HepG2 (cell line): ENCODE results near the gene GNPDA2. TPM values are rescaled to one million over a fixed set of nuclear protein-coding genes. Genes with fewer than 3 reads are reported as not detected.
A peak's percentile ranks its signal among the peaks of the same experiment; 100 is the strongest.

Experiments
- ATAC-seq: fragments of 200-7000 bp; cut with Tn5 transposase; 3 replicates; pipeline ENCODE4 v1.9.1; 2020; ENCODE audit warnings: mild to moderate bottlenecking, moderate library complexity
- BruUV-seq: library from RNA; stranded (reverse); fragments of 400-500 nt; replicated peaks from 2 replicates; lab custom pipeline; 2021; lab: Mats Ljungman, UMichigan
- CTCF ChIA-PET: fragments of 300-600 bp; formaldehyde crosslinking; extraction: SDS; loops from one replicate; lab custom pipeline; 2021; ENCODE audit warnings: low total read pairs, inconsistent platforms, low intra/inter-chr PET ratio; lab: Yijun Ruan, JAX
- POLR2A ChIA-PET: fragments of 350-600 bp; sonication (Branson Sonifier 250); formaldehyde crosslinking; loops from one replicate; lab custom pipeline; 2020; ENCODE audit warnings: antibody characterized with exemption, inconsistent platforms; lab: Yijun Ruan, JAX
- DNase-seq: peaks from one replicate; pipeline ENCODE4 v3.0.0-alpha.2; 2015; ENCODE audit warnings: low spot score
- FAIRE-seq: peaks from 3 replicates; lab custom pipeline; 2011; peaks lifted over from hg19 to GRCh38; lab: Jason Lieb, UNC
- H2AFZ ChIP-seq: one replicate; pipeline ENCODE4 v1.6.1; 2011; ENCODE audit warnings: low read length, inconsistent platforms
- H3K27ac ChIP-seq: fragments of 300-600 bp; 3 replicates; pipeline ENCODE4 v1.8.0; 2011; ENCODE audit warnings: mixed run types, mild to moderate bottlenecking, mixed read lengths, low read length, inconsistent platforms; ENCODE audit not compliant: insufficient read depth; ENCODE audit errors: extremely low read length
- H3K27me3 ChIP-seq, 2 experiments: fragments of 200-600 bp in 1 of 2; 2 replicates in 1 of 2; 3 replicates in 1 of 2; pipeline versions ENCODE4 v1.6.0 to v1.8.0; 2011; ENCODE audit warnings: low read length in 2 of 2, mild to moderate bottlenecking in 2 of 2, moderate library complexity in 2 of 2, inconsistent platforms in 1 of 2; ENCODE audit not compliant: insufficient read depth in 2 of 2, control insufficient read depth in 1 of 2
- H3K36me3 ChIP-seq, 2 experiments: fragments of 200-600 bp in 1 of 2; replicated peaks in 1 of 2; 2 replicates in 1 of 2; 3 replicates in 1 of 2; pipeline versions ENCODE4 v1.5.1 to v1.8.0; 2011; ENCODE audit warnings: low read length in 2 of 2, inconsistent platforms in 1 of 2; ENCODE audit not compliant: insufficient read depth in 2 of 2, control insufficient read depth in 1 of 2
- H3K4me1 ChIP-seq: 2 replicates; pipeline ENCODE4 v1.5.1; 2012; ENCODE audit warnings: low read length, inconsistent platforms; ENCODE audit not compliant: insufficient read depth
- H3K4me2 ChIP-seq: 2 replicates; pipeline ENCODE4 v1.6.0; 2011; ENCODE audit warnings: low read depth, low read length, inconsistent platforms
- H3K4me3 ChIP-seq, 3 experiments: fragments of 200-600 bp in 1 of 3; sonication (generic), shearing (Covaris generic) in 1 of 3; replicated peaks in 1 of 3; 2 replicates each; pipeline ENCODE4 v1.5.1; 2011 to 2016; ENCODE audit warnings: low read length in 3 of 3, inconsistent platforms in 2 of 3, low read depth in 2 of 3, mild to moderate bottlenecking in 2 of 3, control low read depth in 1 of 3, mixed read lengths in 1 of 3; ENCODE audit not compliant: insufficient read depth in 1 of 3
- H3K79me2 ChIP-seq: one replicate; pipeline ENCODE4 v1.6.1; 2011; ENCODE audit warnings: low read length, inconsistent platforms; ENCODE audit not compliant: insufficient read depth
- H3K9ac ChIP-seq: 2 replicates; pipeline ENCODE4 v1.6.0; 2011; ENCODE audit warnings: mild to moderate bottlenecking, low read depth, low read length, inconsistent platforms; ENCODE audit not compliant: insufficient read depth
- H3K9me3 ChIP-seq: 2 replicates; pipeline ENCODE4 v1.5.1; 2012; ENCODE audit warnings: mild to moderate bottlenecking, low read length
- H4K20me1 ChIP-seq: 2 replicates; pipeline ENCODE4 v1.6.0; 2011; ENCODE audit warnings: inconsistent platforms, mild to moderate bottlenecking, low read length, moderate library complexity; ENCODE audit not compliant: insufficient read depth
- BRCA1 ChIP-seq: sonication (generic); formaldehyde crosslinking; IDR thresholded peaks from 2 replicates; pipeline ENCODE4 v1.4.0; 2020; ENCODE audit warnings: missing genetic modification reagents
- DNMT3B ChIP-seq: conservative IDR thresholded peaks from 2 replicates; pipeline ENCODE4 v1.6.1; 2016; ENCODE audit warnings: missing biosample characterization, control low read depth
- KLF12 ChIP-seq: sonication (generic); formaldehyde crosslinking; IDR thresholded peaks from 2 replicates; pipeline ENCODE4 v1.4.0; 2020; ENCODE audit warnings: missing genetic modification reagents, borderline replicate concordance
- MIXL1 ChIP-seq: IDR thresholded peaks from 2 replicates; pipeline ENCODE4 v1.6.1; 2016
- ZBTB20 ChIP-seq: sonication (generic); formaldehyde crosslinking; IDR thresholded peaks from 2 replicates; pipeline ENCODE4 v1.8.1; 2023; ENCODE audit warnings: missing genetic modification reagents, low read depth, mild to moderate bottlenecking, borderline replicate concordance
- ZNF615 ChIP-seq: sonication (generic); formaldehyde crosslinking; IDR thresholded peaks from 2 replicates; pipeline ENCODE4 v1.5.0; 2020; ENCODE audit warnings: mild to moderate bottlenecking, missing genetic modification reagents, borderline replicate concordance
- ZNF83 ChIP-seq: sonication (generic); formaldehyde crosslinking; IDR thresholded peaks from 2 replicates; pipeline ENCODE4 v1.4.0; 2020; ENCODE audit warnings: missing genetic modification reagents, mild to moderate bottlenecking, borderline replicate concordance
- WGBS: methylation state at CpG from one replicate; pipeline ENCODE4 v1.1.6; 2017; ENCODE audit warnings: low lambda C conversion rate; 5-methylcytosine and 5-hydroxymethylcytosine counted together
- in situ Hi-C: cut with HindIII; loops from 2 replicates; pipeline ENCODE4 v1.10.0; 2017; ENCODE audit warnings: low pct_unique_long_range_greater_than_20kb; ENCODE audit not compliant: extremely low pct_ligation_motif_present
- intact Hi-C: fragments of 100-400 bp; cut with micrococcal nuclease; formaldehyde crosslinking; loops from one replicate; pipeline ENCODE4 v1.10.0; 2022; ENCODE audit not compliant: unreplicated experiment
- polyA plus RNA-seq, 8 experiments: library from polyadenylated mRNA; depleted of rRNA in 3 of 8; stranded (reverse) in 7 of 8; unstranded in 1 of 8; fragments of >200 nt; fragmentation: Illumina TruSeq in 4 of 8; extraction: Trizol in 4 of 8; gene quantifications; 2 replicates each; pipeline versions ENCODE4 v1.2.1 to v1.2.3, GENCODE V29; 2011 to 2016; ENCODE audit warnings: low read depth in 4 of 8, missing spikeins in 1 of 8, mixed read lengths in 1 of 8; ENCODE audit not compliant: insufficient read depth in 1 of 8
- total RNA-seq, 5 experiments: library from RNA; depleted of rRNA; stranded (reverse); fragments of >200 nt; fragmentation: Illumina TruSeq; extraction: Trizol; gene quantifications; 2 replicates each; pipeline ENCODE4 v1.2.3, GENCODE V29; 2016; ENCODE audit warnings: low read depth in 1 of 5
- TF ChIP-seq, protein P1 (sequence below): sonication (generic); formaldehyde crosslinking; IDR thresholded peaks from 2 replicates; pipeline ENCODE4 v1.4.0; 2020; ENCODE audit warnings: low read depth, missing genetic modification reagents
- TF ChIP-seq, protein P2 (sequence below): IDR thresholded peaks from 2 replicates; pipeline ENCODE4 v1.6.1; 2016; ENCODE audit warnings: control low read depth

The GNPDA2 gene
- total and polyA plus RNA-seq, 2 of the 13 experiments (the other 11 are each of a cell fraction or from before 2014, with no cell fraction given): 5.4 to 9.0 TPM

DNA sequence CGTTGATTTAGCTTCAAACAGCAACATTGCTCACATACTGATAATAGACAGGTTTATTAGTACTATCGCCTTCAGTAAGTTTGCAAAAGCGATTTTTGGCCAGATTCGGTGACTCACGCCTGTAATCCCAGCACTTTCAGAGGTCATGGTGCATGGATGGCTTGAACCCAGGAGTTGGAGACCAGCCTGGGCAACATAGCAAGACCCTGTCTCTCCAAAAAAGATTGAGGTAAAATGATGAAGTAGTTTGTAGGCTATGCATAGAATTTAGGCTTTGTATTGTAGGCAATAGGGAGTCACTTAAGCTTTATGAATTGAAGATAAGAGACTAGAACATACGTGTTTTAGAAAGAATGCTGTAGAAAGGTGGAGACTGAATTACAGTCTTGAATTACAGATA is 1.1 kb upstream of the GNPDA2 start (continued):
- TF ChIP-seq, protein P1, sequence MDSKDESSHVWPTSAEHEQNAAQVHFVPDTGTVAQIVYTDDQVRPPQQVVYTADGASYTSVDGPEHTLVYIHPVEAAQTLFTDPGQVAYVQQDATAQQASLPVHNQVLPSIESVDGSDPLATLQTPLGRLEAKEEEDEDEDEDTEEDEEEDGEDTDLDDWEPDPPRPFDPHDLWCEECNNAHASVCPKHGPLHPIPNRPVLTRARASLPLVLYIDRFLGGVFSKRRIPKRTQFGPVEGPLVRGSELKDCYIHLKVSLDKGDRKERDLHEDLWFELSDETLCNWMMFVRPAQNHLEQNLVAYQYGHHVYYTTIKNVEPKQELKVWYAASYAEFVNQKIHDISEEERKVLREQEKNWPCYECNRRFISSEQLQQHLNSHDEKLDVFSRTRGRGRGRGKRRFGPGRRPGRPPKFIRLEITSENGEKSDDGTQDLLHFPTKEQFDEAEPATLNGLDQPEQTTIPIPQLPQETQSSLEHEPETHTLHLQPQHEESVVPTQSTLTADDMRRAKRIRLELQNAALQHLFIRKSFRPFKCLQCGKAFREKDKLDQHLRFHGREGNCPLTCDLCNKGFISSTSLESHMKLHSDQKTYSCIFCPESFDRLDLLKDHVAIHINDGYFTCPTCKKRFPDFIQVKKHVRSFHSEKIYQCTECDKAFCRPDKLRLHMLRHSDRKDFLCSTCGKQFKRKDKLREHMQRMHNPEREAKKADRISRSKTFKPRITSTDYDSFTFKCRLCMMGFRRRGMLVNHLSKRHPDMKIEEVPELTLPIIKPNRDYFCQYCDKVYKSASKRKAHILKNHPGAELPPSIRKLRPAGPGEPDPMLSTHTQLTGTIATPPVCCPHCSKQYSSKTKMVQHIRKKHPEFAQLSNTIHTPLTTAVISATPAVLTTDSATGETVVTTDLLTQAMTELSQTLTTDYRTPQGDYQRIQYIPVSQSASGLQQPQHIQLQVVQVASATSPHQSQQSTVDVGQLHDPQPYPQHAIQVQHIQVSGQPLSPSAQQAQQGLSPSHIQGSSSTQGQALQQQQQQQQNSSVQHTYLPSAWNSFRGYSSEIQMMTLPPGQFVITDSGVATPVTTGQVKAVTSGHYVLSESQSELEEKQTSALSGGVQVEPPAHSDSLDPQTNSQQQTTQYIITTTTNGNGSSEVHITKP (CRISPR knock-in tag): no peak

DNA sequence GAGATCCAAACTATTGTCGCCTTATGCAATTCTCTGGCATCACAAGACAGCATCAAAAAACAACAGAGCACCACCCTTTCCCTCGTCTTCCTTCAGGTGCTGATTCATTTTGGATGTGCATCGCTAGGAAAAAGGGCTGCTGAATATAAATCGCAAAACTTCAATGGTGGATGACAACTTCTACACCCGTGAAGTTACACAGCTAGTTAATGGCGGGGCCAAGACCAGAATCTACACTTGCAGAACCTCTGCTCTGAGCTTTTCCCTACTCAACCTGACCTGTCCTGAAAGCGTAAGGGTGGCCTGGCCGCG is 674 bp downstream of the GNPDA2 start:
- H3K27ac ChIP-seq: peak overlapping the region; percentile 51
- peaks cover 16% of the 10 kb centered on the region; the same call in 1 of the 2 replicates for H3K4me1 ChIP-seq
- CTCF ChIA-PET: no interaction called here
- H3K9ac ChIP-seq: peak overlapping the region; percentile 69
- H4K20me1 ChIP-seq: no peaks in the 10 kb centered on the region
- H3K36me3 ChIP-seq: no peaks in the 10 kb centered on the region
- TF ChIP-seq ZBTB20 (CRISPR knock-in tag): 0 out of 2 replicates have a peak, but pooled peaks have one; percentile 7
- no peak for TF ChIP-seq ZNF615 (CRISPR knock-in tag)
- TF ChIP-seq MIXL1 (CRISPR knock-in tag): no peak
- TF ChIP-seq ZNF83 (CRISPR knock-in tag): peak; percentile 5; the same call in 1 of the 2 replicates
- TF ChIP-seq KLF12: 0 out of 2 replicates have a peak, but pooled peaks have one; percentile 15
- 0 out of 2 replicates have a peak, but pooled peaks have one; percentile 12 for TF ChIP-seq BRCA1 (CRISPR knock-in tag)
- TF ChIP-seq DNMT3B (CRISPR knock-in tag): 0 out of 2 replicates have a peak, but pooled peaks have one; percentile 37
- TF ChIP-seq, protein P2, sequence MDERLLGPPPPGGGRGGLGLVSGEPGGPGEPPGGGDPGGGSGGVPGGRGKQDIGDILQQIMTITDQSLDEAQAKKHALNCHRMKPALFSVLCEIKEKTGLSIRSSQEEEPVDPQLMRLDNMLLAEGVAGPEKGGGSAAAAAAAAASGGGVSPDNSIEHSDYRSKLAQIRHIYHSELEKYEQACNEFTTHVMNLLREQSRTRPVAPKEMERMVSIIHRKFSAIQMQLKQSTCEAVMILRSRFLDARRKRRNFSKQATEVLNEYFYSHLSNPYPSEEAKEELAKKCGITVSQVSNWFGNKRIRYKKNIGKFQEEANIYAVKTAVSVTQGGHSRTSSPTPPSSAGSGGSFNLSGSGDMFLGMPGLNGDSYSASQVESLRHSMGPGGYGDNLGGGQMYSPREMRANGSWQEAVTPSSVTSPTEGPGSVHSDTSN: 0 out of 2 replicates have a peak, but pooled peaks have one; percentile 17
- H2AFZ ChIP-seq: peak overlapping the region; percentile 53
- no TSS peak for BruUV-seq
- no peaks in the 10 kb centered on the region; a peak in 1 of 5 replicates for H3K27me3 ChIP-seq
- H3K4me2 ChIP-seq: peak overlapping the region; percentile 91
- H3K9me3 ChIP-seq: no peaks in the 10 kb centered on the region
- WGBS: 1% methylated on average over 6 of the region's 9 CpGs
- intact Hi-C loops: loop anchor here (1.0 kb wide), 1 partner anchor 47 kb away; the partner anchor contains the start of gene GUF1
- DNase-seq: no peak
- peak overlapping the region; percentile 66 to 82 (median 70) for H3K4me3 ChIP-seq
- POLR2A ChIA-PET: interaction anchor here (0.8 to 3.5 kb wide), 3 partner anchors 9 to 47 kb away, joined by 3 to 27 read pairs (median 13); partner anchors contain the start of gene GUF1
- H3K79me2 ChIP-seq: peaks cover 9% of the 10 kb centered on the region
- no peak for ATAC-seq
- in situ Hi-C loops: no loop called here
- no peak for FAIRE-seq
